Liver (tissue), 9 donors: ENCODE data around the gene ADAP1. TPM values are rescaled to one million over a fixed set of nuclear protein-coding genes. Genes with fewer than 3 reads are reported as not detected.

Experiments used
- DNase-seq: peaks from one replicate; pipeline ENCODE4 v3.0.0-alpha.2; 2017; ENCODE audit warnings: low spot score
- H3K27ac ChIP-seq, 2 donors: one replicate each; pipeline ENCODE4 v1.7.0; 2013; ENCODE audit warnings: inconsistent platforms in 2 of 2, low read length in 2 of 2, control low read depth in 1 of 2, low read depth in 1 of 2, mild to moderate bottlenecking in 1 of 2
- H3K27me3 ChIP-seq, 4 donors: one replicate each; pipeline versions ENCODE4 v1.6.1 to v1.7.0; 2013; ENCODE audit warnings: low read length in 3 of 4, inconsistent platforms in 1 of 4, mild to moderate bottlenecking in 1 of 4, moderate library complexity in 1 of 4; ENCODE audit not compliant: control insufficient read depth in 4 of 4, insufficient read depth in 4 of 4
- H3K36me3 ChIP-seq, 4 donors: one replicate each; pipeline versions ENCODE4 v1.6.1 to v1.7.0; 2013; ENCODE audit warnings: low read length in 3 of 4, mild to moderate bottlenecking in 3 of 4, low read depth in 1 of 4, moderate library complexity in 1 of 4; ENCODE audit not compliant: control insufficient read depth in 4 of 4, insufficient read depth in 3 of 4
- H3K4me1 ChIP-seq, 4 donors: one replicate each; pipeline versions ENCODE4 v1.6.1 to v1.7.0; 2013; ENCODE audit warnings: low read length in 3 of 4, mild to moderate bottlenecking in 3 of 4, moderate library complexity in 1 of 4; ENCODE audit not compliant: control insufficient read depth in 4 of 4, insufficient read depth in 4 of 4
- H3K4me3 ChIP-seq, 3 donors: one replicate each; pipeline versions ENCODE4 v1.6.1 to v1.7.0; 2013; ENCODE audit warnings: low read length in 3 of 3, control low read depth in 1 of 3, low read depth in 1 of 3, mild to moderate bottlenecking in 1 of 3
- H3K9ac ChIP-seq, 2 donors: one replicate each; pipeline ENCODE4 v1.7.0; 2013; ENCODE audit warnings: low read length in 2 of 2, mild to moderate bottlenecking in 2 of 2, moderate library complexity in 2 of 2, control low read depth in 1 of 2, low read depth in 1 of 2
- H3K9me3 ChIP-seq, 4 donors: one replicate each; pipeline versions ENCODE4 v1.6.1 to v1.7.0; 2013; ENCODE audit warnings: low read length in 3 of 4; ENCODE audit not compliant: control insufficient read depth in 4 of 4
- EGR1 ChIP-seq, 2 donors: IDR thresholded peaks; 2 replicates each; pipeline ENCODE4 v1.6.1; 2016 to 2018; ENCODE audit warnings: antibody characterized with exemption in 2 of 2, low read depth in 2 of 2
- FOXA1 ChIP-seq: IDR thresholded peaks from 2 replicates; pipeline ENCODE4 v1.6.1; 2016; ENCODE audit warnings: antibody characterized with exemption
- FOXA2 ChIP-seq: IDR thresholded peaks from 2 replicates; pipeline ENCODE4 v1.6.1; 2016; ENCODE audit warnings: antibody characterized with exemption
- GABPA ChIP-seq, 2 donors: IDR thresholded peaks in 1 of 2; conservative IDR thresholded peaks in 1 of 2; 2 replicates each; pipeline ENCODE4 v1.6.1; 2016; ENCODE audit warnings: antibody characterized with exemption in 2 of 2, mild to moderate bottlenecking in 1 of 2, moderate library complexity in 1 of 2
- HNF4A ChIP-seq, 2 donors: conservative IDR thresholded peaks; 2 replicates each; pipeline ENCODE4 v1.6.1; 2016; ENCODE audit warnings: antibody characterized with exemption in 2 of 2, mild to moderate bottlenecking in 2 of 2
- HNF4G ChIP-seq: IDR thresholded peaks from 2 replicates; pipeline ENCODE4 v1.6.1; 2016; ENCODE audit warnings: antibody characterized with exemption
- JUND ChIP-seq, 2 donors: IDR thresholded peaks; 2 replicates each; pipeline ENCODE4 v1.6.1; 2016; ENCODE audit warnings: antibody characterized with exemption in 2 of 2
- MAX ChIP-seq: IDR thresholded peaks from 2 replicates; pipeline ENCODE4 v1.6.1; 2016; ENCODE audit warnings: antibody characterized with exemption
- NR2F2 ChIP-seq: IDR thresholded peaks from 2 replicates; pipeline ENCODE4 v1.6.1; 2016; ENCODE audit warnings: antibody characterized with exemption
- RAD21 ChIP-seq, 2 donors: IDR thresholded peaks; 2 replicates each; pipeline ENCODE4 v1.6.1; 2016; ENCODE audit warnings: antibody characterized with exemption in 2 of 2, mild to moderate bottlenecking in 2 of 2
- RXRA ChIP-seq, 2 donors: IDR thresholded peaks; 2 replicates each; pipeline ENCODE4 v1.6.1; 2017 to 2018; ENCODE audit warnings: antibody characterized with exemption in 2 of 2, mild to moderate bottlenecking in 1 of 2
- TAF1 ChIP-seq: conservative IDR thresholded peaks from 2 replicates; pipeline ENCODE4 v1.6.1; 2016; ENCODE audit warnings: antibody characterized with exemption, mild to moderate bottlenecking
- YY1 ChIP-seq: IDR thresholded peaks from 2 replicates; pipeline ENCODE4 v1.6.1; 2016; ENCODE audit warnings: antibody characterized with exemption, mild to moderate bottlenecking
- WGBS: extraction: QIAGEN DNeasy Blood & Tissue Kit; methylation state at CpG from one replicate; pipeline ENCODE4 v1.1.7; 2013; 5-methylcytosine and 5-hydroxymethylcytosine counted together
- polyA plus RNA-seq, 2 donors: library from polyadenylated mRNA; stranded (reverse) in 1 of 2; unstranded in 1 of 2; fragments of 200-250 nt in 1 of 2; fragments of >200 nt in 1 of 2; fragmentation: Nextera tagmentation in 1 of 2; extraction: Ambion mirVana in 1 of 2; gene quantifications; one replicate each; pipeline versions ENCODE4 v1.2.1 to v1.2.3, GENCODE V29; 2013 to 2015
- total RNA-seq, 2 donors: library from RNA; depleted of rRNA; stranded (reverse); fragments of >200 nt; gene quantifications; one replicate each; pipeline ENCODE4 v1.2.3, GENCODE V29; 2014
- TF ChIP-seq, protein P1 (sequence below): IDR thresholded peaks from 2 replicates; pipeline ENCODE4 v1.6.1; 2016; ENCODE audit warnings: antibody characterized with exemption
- TF ChIP-seq, protein P2 (sequence below): IDR thresholded peaks from 2 replicates; pipeline ENCODE4 v1.6.1; 2016; ENCODE audit warnings: antibody characterized with exemption
- TF ChIP-seq, protein P3 (sequence below): fragments of 150-350 bp; IDR thresholded peaks from 2 replicates; pipeline ENCODE4 v1.5.1; 2017; ENCODE audit warnings: improper control_type of control experiment, low read depth, low read length; ENCODE audit not compliant: missing input control
- TF ChIP-seq, protein P4 (sequence below): IDR thresholded peaks from 2 replicates; pipeline ENCODE4 v1.6.1; 2016; ENCODE audit warnings: antibody characterized with exemption, mild to moderate bottlenecking
- donor health status: healthy.
- donor health status: healthy.
- donor health status: healthy.
- donor health status: healthy.
- donor health status: healthy.

Gene ADAP1
- total and polyA plus RNA-seq, 4 donors, result 0.46 to 3.7 (median 2.7) TPM

GRCh38 chr7:863106-863505 is 91.4 kb downstream of the ADAP1 start:
- Histone ChIP-seq H3K4me3 (no peak overlapping the region), H3K9ac (no peak overlapping the region), H3K36me3 (peaks cover 4 to 44% (median 28%) of the 10 kb centered on the region in 4 donors), H3K4me1 (peaks cover 4 to 27% (median 14%) of the 10 kb centered on the region in 4 donors), H3K27me3 (no peaks in the 10 kb centered on the region), H3K27ac (no peak overlapping the region), H3K9me3 (no peaks in the 10 kb centered on the region)
- 92% methylated on average over 16 of the region's 16 CpGs for WGBS
- TF ChIP-seq, protein P1, sequence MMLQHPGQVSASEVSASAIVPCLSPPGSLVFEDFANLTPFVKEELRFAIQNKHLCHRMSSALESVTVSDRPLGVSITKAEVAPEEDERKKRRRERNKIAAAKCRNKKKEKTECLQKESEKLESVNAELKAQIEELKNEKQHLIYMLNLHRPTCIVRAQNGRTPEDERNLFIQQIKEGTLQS, result no peak
- TF ChIP-seq, protein P2, sequence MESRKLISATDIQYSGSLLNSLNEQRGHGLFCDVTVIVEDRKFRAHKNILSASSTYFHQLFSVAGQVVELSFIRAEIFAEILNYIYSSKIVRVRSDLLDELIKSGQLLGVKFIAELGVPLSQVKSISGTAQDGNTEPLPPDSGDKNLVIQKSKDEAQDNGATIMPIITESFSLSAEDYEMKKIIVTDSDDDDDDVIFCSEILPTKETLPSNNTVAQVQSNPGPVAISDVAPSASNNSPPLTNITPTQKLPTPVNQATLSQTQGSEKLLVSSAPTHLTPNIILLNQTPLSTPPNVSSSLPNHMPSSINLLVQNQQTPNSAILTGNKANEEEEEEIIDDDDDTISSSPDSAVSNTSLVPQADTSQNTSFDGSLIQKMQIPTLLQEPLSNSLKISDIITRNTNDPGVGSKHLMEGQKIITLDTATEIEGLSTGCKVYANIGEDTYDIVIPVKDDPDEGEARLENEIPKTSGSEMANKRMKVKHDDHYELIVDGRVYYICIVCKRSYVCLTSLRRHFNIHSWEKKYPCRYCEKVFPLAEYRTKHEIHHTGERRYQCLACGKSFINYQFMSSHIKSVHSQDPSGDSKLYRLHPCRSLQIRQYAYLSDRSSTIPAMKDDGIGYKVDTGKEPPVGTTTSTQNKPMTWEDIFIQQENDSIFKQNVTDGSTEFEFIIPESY, result no peak
- TF ChIP-seq RXRA (IDR thresholded peaks at IDR 0.05), result no peak
- TF ChIP-seq, protein P3, sequence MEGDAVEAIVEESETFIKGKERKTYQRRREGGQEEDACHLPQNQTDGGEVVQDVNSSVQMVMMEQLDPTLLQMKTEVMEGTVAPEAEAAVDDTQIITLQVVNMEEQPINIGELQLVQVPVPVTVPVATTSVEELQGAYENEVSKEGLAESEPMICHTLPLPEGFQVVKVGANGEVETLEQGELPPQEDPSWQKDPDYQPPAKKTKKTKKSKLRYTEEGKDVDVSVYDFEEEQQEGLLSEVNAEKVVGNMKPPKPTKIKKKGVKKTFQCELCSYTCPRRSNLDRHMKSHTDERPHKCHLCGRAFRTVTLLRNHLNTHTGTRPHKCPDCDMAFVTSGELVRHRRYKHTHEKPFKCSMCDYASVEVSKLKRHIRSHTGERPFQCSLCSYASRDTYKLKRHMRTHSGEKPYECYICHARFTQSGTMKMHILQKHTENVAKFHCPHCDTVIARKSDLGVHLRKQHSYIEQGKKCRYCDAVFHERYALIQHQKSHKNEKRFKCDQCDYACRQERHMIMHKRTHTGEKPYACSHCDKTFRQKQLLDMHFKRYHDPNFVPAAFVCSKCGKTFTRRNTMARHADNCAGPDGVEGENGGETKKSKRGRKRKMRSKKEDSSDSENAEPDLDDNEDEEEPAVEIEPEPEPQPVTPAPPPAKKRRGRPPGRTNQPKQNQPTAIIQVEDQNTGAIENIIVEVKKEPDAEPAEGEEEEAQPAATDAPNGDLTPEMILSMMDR, result no peak
- no peak for DNase-seq

- H3K9ac ChIP-seq, result no peak overlapping the region
- 97% methylated on average over 6 of the region's 6 CpGs for WGBS
- no peak for DNase-seq
- TF ChIP-seq RXRA (IDR thresholded peaks at IDR 0.05), result no peak
- TF ChIP-seq, protein P3, result no peak
- TF ChIP-seq HNF4G, result no peak
- TF ChIP-seq TAF1, result no peak
- no peak for TF ChIP-seq JUND (IDR thresholded peaks at IDR 0.05)
- TF ChIP-seq HNF4A (conservative IDR thresholded peaks at IDR 0.05), result no peak
- no peak for TF ChIP-seq NR2F2
- no peak for TF ChIP-seq FOXA2
- no peak for TF ChIP-seq EGR1 (IDR thresholded peaks at IDR 0.05; ENCODE audit: low read depth in 2 of 2)
- TF ChIP-seq RAD21 (IDR thresholded peaks at IDR 0.05), result no peak
- no peak for TF ChIP-seq MAX
- no peak for TF ChIP-seq YY1
- TF ChIP-seq, protein P4, sequence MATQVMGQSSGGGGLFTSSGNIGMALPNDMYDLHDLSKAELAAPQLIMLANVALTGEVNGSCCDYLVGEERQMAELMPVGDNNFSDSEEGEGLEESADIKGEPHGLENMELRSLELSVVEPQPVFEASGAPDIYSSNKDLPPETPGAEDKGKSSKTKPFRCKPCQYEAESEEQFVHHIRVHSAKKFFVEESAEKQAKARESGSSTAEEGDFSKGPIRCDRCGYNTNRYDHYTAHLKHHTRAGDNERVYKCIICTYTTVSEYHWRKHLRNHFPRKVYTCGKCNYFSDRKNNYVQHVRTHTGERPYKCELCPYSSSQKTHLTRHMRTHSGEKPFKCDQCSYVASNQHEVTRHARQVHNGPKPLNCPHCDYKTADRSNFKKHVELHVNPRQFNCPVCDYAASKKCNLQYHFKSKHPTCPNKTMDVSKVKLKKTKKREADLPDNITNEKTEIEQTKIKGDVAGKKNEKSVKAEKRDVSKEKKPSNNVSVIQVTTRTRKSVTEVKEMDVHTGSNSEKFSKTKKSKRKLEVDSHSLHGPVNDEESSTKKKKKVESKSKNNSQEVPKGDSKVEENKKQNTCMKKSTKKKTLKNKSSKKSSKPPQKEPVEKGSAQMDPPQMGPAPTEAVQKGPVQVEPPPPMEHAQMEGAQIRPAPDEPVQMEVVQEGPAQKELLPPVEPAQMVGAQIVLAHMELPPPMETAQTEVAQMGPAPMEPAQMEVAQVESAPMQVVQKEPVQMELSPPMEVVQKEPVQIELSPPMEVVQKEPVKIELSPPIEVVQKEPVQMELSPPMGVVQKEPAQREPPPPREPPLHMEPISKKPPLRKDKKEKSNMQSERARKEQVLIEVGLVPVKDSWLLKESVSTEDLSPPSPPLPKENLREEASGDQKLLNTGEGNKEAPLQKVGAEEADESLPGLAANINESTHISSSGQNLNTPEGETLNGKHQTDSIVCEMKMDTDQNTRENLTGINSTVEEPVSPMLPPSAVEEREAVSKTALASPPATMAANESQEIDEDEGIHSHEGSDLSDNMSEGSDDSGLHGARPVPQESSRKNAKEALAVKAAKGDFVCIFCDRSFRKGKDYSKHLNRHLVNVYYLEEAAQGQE, result no peak
- TF ChIP-seq GABPA (IDR thresholded peaks at IDR 0.05 in 1 of 2, conservative IDR thresholded peaks at IDR 0.05 in 1 of 2), result no peak
- TF ChIP-seq FOXA1, result no peak
- H3K27ac ChIP-seq, result no peak overlapping the region
- H3K27me3 ChIP-seq, result no peaks in the 10 kb centered on the region
- peaks cover 4 to 23% (median 12%) of the 10 kb centered on the region in 4 donors for H3K4me1 ChIP-seq
- H3K36me3 ChIP-seq, result peaks cover 4 to 44% (median 28%) of the 10 kb centered on the region in 4 donors
- no peaks in the 10 kb centered on the region for H3K9me3 ChIP-seq
- no peak overlapping the region for H3K4me3 ChIP-seq
These were observed 92.3 kb downstream of the ADAP1 start for GRCh38 chr7:862157-862556.
